Right renal cortex interstitium (tissue), 3 donors: ENCODE data around the gene ODC1. TPM values are rescaled to one million over a fixed set of nuclear protein-coding genes. Genes with fewer than 3 reads are reported as not detected.

ENCODE experiments used
- DNase-seq, 3 donors: peaks; one replicate each; pipeline ENCODE4 v3.0.0-alpha.2; 2013; ENCODE audit warnings: low read depth in 3 of 3, low spot score in 2 of 3
- polyA plus RNA-seq, 3 donors: library from polyadenylated mRNA; unstranded; fragments of 120-200 nt; gene quantifications; one replicate each; pipeline ENCODE4 v1.2.1, GENCODE V29; 2013; ENCODE audit not compliant: insufficient read length in 3 of 3

Gene ODC1
- polyA plus RNA-seq, 3 donors = 398 to 438 (median 426) TPM

DNA sequence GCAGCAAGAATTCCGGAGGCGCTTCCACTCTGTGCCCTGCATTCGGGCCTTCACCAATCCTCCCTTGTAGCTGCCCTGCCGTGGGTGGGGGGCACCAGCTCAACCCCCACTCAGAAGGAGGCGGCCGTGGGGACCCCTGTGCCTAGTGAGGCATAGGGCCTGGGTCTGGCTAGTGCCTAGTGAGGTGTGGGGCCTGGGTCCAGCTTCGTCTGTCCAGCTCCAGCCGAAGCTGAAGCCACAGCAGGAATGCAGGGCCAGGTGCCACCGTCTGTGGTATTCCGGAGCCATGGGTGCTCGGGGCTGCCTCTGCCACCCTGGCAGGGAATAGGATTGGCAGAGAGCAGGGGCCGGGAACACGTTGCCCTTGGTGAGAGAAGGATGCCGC, 12.3 kb downstream of the ODC1 start:
- no peak for DNase-seq

DNA sequence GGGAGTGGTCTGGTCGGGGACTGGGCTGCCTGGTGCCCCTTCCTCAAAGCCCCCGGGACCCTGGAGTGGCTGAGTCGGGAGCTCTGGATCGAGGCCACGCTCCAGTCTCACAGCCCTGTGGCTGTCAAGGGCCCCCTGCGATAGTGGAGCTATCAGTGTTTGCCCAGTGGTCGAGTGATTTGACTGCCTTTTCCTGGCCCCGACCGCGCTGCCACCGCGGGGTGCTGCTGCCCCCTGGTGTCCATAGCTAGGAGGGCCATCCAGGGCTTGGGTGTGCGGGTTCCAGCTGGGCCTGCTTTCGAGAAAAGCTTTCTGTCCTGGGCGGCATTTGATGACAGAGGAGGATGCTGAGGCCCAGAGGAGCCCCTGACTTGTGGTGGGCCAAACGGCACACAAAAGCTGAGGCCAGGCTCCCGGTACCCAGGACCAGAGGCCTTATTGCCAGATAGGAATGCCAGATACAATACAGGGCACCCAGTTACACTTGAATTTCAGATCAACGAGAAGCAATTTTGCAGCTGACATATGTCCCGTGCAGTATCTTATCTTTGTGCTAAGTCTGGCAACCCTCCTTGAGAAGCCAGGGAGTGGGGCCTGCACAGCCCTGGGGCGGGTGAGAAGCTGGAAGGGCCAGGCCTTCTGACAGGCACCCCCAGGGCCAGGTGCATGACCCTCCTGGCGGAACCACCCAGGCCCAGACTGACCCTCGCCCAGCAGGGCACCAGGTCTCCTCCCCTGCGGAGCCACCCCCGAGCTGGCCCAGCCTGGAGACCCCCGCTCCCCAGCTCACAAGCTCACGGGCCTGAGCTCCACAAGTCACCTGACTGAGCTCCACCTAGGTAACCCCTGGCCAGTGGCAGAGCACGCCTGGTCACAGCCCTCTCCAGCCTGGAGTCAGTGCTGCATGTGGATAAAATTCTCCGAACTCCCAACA, 13.0 kb downstream of the ODC1 start:
- no peak for DNase-seq

DNA sequence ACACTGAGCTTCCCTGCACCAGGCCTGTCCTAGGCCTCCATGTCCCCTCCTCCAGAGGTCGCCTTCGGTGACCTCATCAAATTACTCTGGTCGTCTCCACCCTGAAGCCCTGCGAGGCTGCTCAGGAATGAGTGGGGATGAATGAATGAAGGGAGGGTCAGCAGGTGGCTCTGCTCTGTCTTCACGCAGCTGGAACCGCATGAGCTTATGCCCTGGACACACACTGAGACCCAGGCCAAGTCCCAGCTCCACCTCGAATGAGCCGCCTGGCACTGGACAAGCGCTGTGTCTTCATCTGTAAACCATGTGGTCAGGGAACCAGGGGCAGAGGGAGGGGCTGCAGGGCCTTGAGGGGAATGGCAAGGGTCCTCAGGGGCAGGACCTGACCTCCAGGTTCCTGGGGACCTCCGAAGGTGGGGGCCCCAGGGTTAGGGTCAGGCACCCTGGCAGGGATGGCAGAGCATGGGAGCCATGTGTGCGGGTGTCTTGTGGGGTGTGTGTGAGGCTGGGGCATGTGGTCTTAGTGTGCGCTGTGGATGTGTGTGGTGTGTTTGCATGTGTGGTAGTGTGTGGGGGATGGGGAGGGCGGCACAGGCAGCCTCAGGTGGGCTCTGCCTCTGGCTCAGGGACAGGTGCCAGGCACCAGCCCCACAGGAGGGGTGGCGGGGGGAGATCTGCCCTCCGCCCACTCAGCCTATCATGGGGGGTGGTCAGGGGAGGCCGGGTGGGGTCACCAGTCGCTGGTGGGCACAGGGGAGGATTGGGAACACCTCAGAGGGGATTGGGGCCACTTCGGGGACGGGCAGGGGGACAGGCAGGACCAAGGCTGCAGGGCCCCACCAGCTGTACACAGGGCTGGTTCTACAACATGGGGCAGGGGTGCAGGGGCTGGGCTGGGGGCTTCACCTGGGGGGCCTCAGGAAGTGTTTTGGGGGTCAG, 13.9 kb downstream of the ODC1 start:
- no peak for DNase-seq

DNA sequence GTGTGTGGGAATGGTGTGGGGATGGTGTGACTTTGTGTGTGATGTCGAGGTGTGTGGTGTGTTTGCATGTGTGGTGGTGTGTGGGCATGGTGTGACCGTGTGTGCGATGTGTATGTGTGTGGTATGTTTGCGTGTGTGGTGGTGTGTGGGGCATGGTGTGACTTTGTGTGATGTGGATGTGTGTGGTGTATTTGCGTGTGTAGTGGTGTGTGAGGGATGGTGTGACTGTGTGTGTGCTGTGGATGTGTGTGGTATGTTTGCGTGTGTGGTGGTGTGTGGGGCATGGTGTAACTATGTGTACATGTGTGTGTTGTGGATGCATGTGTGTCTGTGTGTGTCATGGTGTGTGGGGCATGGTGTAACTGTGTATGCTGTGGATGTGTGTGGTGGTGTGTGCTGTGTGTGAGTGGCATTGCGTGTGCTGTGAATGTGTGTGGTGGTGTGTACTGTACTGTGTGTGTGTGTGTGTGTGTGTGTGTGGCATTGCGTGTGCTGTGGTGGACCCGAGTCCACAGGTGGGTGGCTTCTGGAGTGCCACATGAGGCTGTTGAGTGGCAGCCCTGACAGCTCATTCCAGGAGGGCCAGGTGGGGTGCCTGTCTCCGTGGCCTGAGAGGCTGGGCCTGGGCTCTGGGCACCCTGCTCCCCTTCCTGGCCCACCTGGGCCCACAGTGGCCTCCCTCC, 14.7 kb downstream of the ODC1 start:
- DNase-seq = no peak

DNA sequence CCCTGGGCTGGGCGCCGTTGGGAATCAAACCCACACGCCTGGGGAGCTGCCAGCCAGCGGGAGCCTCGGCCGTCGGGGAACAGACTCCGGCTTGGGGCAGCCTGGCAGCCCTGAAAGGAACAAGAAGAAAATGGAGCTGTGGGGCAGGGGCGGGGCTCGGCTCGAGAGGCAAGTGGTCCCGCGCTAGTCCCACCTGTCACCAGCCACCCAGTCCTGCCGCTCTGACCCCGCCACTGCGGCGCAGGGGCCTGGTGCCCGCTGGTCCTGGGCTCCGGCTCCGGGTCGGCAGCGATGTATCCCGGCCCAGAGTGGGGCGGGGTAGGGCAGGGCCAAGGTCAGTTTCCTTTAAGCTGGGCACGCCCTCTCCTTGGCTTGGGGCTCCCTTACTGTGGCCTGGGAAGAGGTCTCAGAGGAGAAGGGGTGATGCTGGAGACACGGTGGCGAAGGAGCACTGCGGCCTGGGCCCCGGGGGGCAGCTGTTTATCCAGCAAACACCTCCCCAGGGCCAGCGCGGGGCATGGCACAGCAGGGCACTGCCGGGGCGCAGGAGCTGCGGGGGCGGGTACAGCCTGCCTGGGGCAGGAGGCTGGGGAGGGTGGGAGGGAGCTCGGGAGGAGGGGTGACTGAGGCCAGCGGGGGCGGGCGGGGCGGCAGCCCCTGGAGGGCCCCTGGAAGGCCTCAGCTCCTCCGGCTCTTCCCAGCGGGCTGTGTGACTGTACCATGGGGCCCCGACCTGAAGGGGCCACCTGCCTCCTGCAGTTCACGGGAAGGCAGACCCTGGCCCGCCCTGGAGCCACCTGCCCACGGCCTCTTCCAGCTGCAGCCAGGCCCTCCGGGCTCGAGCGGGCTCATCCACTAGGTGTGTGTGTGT, 15.6 kb downstream of the ODC1 start:
- no peak for DNase-seq

DNA sequence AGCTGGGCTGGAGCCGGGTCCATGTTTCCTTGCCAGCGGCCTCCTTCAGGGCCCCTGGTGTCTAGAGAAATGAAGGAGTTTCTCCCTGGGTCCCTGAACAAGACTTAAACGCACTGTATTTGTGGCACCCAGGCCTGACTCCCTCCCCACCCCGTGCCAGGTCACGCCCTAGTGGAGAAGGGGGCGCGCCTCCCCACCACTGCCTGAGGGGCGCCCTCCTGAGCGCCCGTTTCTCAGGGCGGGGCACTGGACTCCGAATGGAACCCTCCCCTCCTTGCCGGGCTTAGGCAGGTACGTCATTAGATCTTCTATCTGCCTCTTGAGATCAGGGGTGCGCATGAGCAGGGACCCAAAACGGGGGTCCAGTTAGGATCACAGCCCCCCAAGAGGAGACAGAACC, 16.3 kb downstream of the ODC1 start:
- no peak for DNase-seq

DNA sequence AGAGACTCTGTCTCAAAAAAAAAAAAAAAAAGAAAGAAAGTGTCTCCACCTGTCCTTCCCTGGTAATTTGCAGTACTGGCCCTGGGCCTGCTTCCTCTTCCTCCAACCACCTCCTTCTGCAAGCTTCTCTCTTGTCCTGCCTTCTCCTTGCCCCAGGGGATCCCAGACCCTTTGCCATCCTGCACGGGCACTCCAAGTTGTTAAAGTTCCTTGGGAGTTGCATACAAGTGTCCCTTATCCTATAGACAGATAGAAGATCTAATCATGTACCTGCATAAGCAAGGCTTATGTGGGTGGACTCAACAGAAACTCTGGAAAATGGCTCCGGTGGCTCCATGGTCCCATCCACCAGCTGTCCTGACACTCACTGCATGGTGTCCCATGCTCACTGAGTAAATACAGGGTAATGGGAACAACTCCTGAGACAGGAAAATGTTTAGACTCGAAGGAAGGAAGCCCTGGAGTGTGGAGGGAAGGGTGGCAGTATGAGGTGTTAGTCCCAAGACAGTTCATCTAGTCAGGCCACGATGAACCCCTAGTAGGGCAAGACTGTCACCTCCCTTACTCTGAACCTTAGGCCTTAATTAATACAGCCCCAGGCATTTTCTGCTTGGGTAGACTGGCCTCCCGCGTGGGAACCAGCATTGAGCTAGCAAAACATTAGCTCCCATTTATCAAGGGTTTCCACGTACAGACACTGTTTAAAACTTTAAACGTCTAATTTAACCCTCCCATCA, 17.1 kb downstream of the ODC1 start:
- no peak for DNase-seq

DNA sequence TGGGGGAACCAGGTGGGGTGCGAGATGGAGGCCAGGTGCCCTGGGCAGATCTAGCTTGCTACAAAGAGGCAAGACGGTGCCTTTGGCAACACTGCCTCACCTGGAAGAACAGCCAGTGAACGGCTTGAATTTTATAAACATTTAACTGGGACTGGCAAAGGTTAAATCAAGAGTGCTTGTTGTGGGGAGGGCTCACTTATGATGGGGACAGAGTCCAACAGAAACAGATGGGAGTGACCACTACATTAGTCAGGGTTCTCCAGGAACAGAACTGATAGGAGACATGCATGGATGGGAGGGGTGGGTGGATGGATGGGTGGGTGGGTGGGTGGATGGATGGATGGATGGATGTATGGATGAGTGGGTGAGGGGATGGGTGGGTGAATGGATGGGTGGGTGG, 19.2 kb downstream of the ODC1 start:
- no peak for DNase-seq

DNA sequence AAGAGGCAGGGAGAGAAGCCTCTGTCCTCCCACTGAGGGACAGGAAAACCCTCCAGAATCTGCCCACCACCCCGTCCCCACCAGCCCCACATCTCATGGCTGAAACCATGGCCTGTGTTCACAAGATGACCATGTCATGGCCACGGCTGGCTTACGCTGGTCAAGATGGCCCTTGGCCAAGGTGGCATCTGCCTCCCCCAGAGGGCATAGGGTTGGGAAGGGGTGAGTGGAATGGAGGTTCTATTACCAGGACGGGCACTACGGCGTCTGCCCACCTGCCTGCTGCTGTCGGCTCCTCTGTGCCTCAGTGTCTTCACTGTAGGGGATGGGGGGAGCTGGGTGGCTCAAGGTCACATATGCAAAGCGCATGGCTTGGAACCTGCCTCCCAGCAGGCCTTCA, 19.8 kb downstream of the ODC1 start:
- DNase-seq = no peak

DNA sequence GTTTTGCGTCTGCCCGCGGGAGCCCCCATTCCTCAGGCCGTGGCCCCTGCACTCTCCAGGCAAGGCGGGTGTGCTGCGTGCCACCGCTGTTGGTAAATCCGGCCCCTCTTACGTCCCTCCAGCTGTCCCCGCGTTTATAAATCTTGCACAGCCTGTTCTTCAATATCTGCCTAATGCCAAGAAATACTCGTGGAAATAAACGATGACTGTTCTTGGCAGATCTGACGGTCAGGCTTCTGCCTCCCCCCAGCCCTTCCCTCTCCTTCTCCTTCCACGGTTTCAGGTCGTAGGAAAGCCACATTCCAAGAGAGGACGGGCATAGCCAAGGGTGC, 20.5 kb downstream of the ODC1 start:
- DNase-seq = no peak

DNA sequence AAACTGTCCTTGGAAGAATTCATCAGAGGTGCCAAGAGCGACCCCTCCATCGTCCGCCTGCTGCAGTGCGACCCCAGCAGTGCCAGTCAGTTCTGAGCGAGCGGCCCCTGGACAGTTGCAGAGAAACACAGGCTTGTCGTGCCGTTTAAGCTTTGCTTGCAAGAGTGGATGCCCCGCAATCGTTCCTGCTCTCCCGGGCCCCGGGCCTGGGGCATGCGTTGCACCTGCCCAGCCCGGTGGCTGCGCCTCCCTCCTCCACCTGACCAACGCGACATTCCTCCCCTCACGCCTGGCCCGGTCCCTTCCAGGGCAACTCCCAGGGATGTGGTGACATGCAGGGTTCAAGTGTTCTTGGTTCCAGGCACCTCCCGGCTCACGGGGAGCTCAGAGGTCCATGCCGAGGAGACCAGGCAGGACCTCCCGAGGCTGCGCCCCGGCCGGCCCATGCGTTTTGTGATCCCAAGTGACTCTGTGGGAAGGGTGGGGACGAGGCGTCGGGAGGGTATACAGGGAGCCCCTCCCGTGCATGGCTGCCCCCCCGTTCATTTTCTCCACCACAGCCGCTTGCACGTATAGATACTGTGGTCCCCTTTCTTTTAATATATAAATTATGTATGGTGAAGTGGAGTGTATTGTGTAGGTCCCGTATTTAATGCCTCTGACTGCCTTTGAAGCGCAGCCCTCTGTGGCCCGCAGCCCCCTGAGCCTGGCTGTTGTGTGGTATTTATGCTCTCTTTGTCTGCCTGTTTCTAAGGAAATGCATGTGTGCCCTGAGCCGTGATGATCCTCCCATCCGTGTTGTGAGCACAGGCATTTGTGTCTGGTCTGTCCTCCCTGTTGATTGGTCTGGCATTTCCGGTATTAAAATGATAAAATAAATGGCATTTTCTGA, 21.2 kb downstream of the ODC1 start:
- no peak for DNase-seq

DNA sequence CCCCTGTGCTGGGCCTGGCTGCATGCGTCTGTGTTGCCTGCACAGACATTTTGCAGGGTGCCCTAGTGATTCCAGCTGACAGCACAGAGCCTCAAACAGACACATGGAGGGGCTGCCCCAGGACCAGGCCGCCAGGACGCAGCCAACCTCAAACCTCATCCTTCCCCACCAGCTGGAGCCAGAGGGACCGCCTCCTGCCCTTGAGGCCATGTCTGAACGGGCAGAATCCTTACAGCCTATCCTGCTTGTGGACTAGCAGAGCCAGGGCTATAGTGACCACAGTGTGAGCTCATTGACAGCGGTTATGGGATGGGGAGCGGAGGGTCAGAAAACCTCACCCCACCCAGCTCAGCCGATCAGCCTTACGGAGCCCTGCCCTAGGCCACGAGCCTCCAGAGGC, 22.4 kb downstream of the ODC1 start:
- DNase-seq = no peak

DNA sequence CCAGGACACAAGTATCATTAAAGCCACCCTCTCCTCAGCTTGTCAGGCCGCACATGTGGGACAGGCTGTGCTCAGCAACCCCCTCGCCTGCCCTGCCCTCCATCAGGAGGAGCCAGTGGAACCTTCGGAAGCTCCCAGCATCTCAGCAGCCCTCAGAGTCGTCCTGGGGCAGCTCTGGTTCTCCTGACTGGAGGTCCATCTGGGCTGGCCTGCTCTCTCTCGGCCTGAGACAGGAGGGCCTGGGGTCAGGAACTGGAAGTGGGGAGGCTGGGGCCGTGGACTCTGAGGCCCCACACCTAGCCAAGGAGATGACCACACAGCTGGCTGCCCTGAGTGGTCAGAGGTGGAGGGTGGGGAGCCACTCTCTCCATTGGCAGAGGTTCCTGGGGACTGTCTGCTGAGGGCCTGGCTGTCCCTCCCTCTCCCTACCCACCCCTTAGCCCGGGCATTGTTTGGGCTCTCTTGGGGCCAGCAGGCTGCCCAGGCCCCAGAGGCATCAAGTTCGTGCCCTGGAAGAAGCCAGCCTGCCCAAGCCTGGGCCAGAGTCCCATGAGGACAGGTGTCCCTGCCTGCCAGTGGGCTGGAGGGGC, 23.1 kb downstream of the ODC1 start:
- no peak for DNase-seq

DNA sequence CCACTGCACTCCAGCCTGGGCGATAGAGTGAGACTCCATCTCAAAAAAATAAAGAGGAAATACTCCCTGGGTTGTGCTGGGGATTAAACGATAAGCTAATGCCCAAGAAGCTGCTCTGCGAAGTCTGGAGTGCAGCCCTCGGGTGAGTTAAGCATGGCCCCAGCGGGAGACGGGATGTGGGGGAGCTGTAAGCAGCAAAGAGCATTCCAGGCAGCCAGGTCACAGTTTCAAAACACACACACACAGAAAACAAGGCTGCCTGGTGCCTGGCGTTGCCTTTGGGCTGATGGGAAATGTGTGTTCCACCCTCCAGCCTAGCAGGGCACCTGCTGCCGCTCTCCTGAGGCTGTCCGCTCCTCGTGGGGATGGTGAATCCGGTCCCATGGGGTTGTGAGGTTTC, 24.1 kb downstream of the ODC1 start:
- no peak for DNase-seq

DNA sequence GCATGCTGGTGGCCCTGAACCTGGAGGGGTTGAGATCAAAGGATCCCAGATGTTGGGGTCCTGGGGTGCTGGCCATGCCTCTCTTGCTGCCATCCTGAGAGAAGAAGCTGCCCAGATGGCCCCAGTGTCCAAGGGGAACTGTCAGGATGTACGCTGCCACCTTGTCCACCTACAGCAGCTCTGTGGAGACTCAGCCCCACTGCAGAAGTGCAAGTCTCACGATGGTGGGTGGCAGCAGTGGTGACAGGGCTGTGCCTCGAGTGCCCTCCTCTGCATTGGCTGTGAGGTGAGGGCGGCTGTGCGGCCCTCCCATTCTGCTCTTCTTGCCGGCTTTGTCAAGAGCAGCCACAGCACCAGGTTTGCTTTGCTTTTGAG, 24.7 kb downstream of the ODC1 start:
- no peak for DNase-seq

DNA sequence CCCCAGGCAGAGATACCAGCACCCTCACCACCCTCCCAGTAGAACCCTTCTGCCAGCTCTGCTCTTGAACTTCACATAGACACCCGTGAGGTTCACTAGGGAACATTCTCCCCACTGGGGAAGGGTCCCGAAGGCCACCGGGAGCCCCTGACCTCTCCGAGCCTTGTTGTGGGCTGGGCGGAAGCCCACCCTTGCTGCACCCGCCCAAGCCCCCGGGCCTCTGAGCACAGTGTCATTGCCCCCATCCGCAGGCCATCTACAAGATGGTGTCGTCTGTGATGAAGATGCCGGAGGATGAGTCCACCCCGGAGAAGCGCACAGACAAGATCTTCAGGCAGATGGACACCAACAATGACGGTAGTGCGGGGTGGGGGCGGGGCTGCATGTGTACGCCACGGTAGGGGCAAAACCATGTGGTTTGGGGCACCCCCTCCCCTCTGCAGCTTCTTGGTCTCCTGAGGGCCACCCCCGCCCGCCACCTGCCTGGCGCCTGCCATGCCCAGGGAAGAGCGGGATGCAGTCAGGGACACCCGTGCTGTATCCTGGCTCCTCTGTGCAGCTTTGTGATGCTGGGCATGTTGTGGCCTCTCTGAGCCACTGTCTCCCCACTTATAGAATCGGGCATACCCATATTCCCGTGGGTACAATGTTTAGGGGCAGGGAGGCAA, 25.3 kb downstream of the ODC1 start:
- DNase-seq = no peak

DNA sequence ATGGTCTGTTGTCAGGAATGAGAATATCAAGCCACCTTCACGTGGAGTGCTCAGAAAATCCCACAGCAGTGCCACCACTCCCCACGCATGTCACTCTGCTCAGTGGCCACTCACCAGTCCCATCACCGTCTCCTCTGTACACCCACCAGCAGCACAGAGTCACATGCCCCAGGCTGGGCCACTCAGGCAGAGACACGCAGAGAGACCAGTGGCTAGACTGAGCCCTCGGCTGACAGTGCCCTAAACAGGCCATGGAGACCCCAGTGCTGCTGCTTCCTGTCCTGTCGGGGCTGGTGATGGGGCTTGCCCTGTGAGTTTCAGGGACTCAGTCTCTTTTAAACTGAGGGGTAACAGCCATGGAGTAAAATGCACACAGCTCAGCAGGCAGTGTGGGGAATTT, 25.9 kb downstream of the ODC1 start:
- DNase-seq = no peak
